HG02623 (cell line): ENCODE data around the gene RPL22L1.
"Not testable (repeated sequence)": the region's sequence is repeated elsewhere in the genome, so short reads cannot be mapped to it uniquely, and the experiment has no call there.

Source experiments
- ATAC-seq: cut with Tn5 transposase; IDR thresholded peaks from one replicate; pipeline ENCODE4 v1.9.1; 2021; ENCODE audit warnings: moderate library complexity; ENCODE audit not compliant: unreplicated experiment

RPL22L1 gene

GRCh38 chr3:170884109-170884930, 14.3 kb upstream of the RPL22L1 start:
- ATAC-seq: not testable (repeated sequence)

- ATAC-seq: not testable (repeated sequence)
Observed at GRCh38 chr3:170878688-170879087, 8.7 kb upstream of the RPL22L1 start.

- not testable (repeated sequence) for ATAC-seq
Observed at GRCh38 chr3:170877311-170877710, 7.3 kb upstream of the RPL22L1 start.

GRCh38 chr3:170876537-170876936, 6.5 kb upstream of the RPL22L1 start:
- no peak for ATAC-seq

GRCh38 chr3:170869239-170869590, 780 bp downstream of the RPL22L1 start:
- no peak for ATAC-seq

GRCh38 chr3:170868577-170869238, 1.3 kb downstream of the RPL22L1 start:
- no peak for ATAC-seq

- no peak for ATAC-seq
Observed at GRCh38 chr3:170867143-170867937, 2.7 kb downstream of the RPL22L1 start.

- no peak for ATAC-seq
Observed at GRCh38 chr3:170866499-170866898, 3.5 kb downstream of the RPL22L1 start.

- ATAC-seq: no peak
Observed at GRCh38 chr3:170865209-170866094, 4.5 kb downstream of the RPL22L1 start.

GRCh38 chr3:170864525-170865208, 5.3 kb downstream of the RPL22L1 start:
- no peak for ATAC-seq

- ATAC-seq: no peak
Observed at GRCh38 chr3:170863816-170864215, 6.2 kb downstream of the RPL22L1 start.

- ATAC-seq: no peak
Observed at GRCh38 chr3:170862618-170863374, 7.2 kb downstream of the RPL22L1 start.

- ATAC-seq: no peak
Observed at GRCh38 chr3:170858599-170858998, 11.4 kb downstream of the RPL22L1 start.

- no peak for ATAC-seq
Observed at GRCh38 chr3:170852324-170852723, 17.7 kb downstream of the RPL22L1 start.

GRCh38 chr3:170848292-170848917, 21.6 kb downstream of the RPL22L1 start:
- ATAC-seq: no peak

- no peak for ATAC-seq
Observed at GRCh38 chr3:170844377-170844776, 25.6 kb downstream of the RPL22L1 start.

GRCh38 chr3:170840291-170840859, 29.6 kb downstream of the RPL22L1 start:
- ATAC-seq: no peak

- ATAC-seq: no peak
Observed at GRCh38 chr3:170839518-170840100, 30.4 kb downstream of the RPL22L1 start.
